Measurements from ENCODE around the gene PHF23.

PHF23 gene

DNA sequence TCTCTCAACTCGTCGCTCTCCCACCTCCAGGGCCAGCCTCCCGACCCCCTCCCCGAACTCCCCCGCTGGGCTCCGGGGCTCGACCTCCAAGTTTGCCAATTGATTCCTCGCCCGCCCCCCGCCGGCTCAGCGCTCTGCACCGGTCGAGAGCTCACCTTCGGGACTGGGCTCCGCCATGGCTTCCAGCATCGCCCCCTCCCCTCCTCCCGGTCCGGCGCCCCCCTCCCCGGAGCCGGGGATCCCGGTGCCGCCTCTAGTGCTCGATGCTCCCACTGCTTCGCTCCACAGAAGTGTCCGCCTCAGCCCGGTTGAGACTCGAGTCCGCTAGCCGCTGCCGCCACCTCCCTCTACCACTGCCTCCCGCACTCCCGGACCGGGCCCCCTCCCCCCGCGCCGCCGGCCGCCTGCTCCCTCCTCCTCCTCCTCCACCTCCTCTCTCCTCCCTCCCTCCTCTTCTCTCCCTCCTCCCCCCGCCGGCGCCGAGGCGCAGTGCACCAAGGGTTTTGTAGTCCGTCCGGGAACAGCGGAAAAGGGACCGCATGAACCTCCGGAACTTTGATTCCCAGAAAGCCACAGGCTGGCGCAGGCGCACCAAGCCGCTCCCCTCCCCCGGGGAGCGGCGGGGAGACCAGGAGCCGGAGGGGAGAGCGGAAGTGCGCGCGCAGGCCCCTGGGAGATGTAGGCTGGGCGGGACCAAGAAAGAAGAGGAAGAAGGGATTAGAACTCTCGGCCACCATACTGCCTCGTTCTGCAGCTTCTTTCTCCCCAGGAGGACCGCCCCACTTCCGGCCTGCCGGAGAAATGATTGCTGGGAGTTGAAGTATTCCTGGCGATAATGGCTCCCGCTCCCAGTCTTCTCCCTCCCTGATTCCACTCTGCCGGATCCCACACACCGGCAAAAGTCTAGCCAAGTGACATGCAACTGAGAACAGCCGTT is at the start of gene PHF23:
Gene PHF23 (minus strand): TSS at position 367 of the 937 bp plus-strand sequence. CDS start 178 bp downstream, at position 189.
- peak; percentile 93 to 97 (median 95) for DNase-seq (ENCODE audit: low read depth in 3 of 3)

GRCh38 chr17:7285679-7286078 is 46.4 kb upstream of the PHF23 start:
- DNase-seq (ENCODE audit: low read depth in 3 of 3) = no peak

- DNase-seq (ENCODE audit: low read depth in 3 of 3) = no peak
Observed at GRCh38 chr17:7284911-7285310, 45.7 kb upstream of the PHF23 start.

DNA sequence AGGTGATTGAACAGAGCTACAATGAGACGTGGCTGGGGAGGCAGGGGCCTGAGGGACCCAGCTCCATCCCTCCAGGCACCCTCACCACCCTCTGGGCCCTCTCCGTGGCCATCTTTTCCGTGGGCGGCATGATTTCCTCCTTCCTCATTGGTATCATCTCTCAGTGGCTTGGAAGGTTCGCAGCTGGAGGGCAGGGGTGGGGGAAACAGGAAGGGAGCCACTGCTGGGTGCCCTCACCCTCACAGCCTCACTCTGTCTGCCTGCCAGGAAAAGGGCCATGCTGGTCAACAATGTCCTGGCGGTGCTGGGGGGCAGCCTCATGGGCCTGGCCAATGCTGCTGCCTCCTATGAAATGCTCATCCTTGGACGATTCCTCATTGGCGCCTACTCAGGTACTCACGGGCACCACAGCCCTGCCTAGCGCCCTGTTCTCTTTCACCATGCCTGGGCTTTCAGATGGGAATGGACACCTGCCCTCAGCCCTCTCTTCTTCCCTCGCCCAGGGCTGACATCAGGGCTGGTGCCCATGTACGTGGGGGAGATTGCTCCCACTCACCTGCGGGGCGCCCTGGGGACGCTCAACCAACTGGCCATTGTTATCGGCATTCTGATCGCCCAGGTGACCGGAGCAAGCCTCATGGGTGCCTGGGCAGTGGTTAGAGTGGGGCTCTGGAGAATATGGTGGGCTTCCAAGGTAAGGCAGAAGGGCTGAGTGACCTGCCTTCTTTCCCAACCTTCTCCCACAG is 44.4 kb upstream of the PHF23 start:
- DNase-seq (ENCODE audit: low read depth in 3 of 3) = no peak

DNA sequence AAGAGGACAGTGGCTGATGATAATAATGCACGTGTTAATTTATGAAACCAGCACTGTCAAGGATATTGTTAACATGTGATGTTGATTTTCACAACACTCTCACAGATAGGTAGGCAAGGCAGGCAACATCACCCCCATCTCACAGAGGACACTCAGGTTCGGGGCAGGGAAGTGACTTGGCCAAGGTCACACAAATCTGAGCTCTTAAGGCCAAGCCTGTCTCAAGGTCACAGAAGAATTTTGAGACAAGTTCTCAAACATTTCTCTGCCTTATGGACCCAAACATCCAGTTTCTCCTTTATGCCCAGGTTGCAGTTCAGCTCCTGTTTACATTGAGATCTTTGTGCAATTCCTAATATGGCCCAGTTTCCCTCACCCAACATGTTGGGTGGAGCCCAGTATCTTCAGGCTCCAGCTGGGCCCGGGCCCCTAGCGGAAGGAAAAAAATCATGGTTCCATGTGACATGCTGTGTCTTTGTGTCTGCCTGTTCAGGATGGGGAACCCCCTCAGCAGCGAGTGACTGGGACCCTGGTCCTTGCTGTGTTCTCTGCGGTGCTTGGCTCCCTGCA is 43.6 kb upstream of the PHF23 start:
- DNase-seq (ENCODE audit: low read depth in 3 of 3) = no peak

DNA sequence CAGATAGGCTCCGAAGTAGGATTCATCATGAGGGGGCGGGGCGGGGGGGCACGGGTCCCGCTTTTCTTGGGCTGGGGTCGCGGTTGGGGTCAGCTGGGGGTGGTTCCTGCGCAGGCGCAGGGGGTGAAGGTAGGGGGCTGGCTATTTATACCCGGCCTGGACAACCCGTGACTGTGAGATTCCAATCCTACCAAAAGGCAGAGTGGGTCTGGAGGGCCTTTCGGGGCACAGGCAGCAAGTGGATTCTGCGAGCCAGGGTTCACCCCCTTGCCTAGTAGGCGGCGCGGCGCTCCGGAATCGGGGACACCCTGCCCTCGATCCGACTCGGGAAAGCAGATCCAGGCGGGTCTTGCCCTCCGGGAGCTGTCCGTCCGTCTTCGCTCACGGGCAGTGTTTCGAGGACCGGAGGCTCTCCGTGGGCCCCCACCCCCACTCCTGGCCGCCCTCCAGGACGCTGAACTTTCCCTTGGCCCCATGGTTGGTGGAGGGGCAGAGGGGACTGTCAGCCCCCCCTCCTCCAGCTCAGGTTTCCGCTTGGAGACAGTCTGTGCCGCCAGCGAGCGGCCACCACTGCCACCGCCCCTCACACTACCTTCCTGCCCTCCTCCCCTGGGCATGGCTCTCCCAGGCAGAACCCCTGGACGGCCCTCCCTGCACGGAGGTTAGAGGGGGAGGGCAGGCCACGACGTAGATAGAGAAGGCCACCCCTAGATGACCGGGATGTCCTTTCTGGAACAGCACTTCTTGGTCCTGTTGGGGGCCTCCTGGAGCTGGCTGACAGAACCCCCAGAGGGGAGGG is 42.9 kb upstream of the PHF23 start:
- no peak for DNase-seq (ENCODE audit: low read depth in 3 of 3)

DNA sequence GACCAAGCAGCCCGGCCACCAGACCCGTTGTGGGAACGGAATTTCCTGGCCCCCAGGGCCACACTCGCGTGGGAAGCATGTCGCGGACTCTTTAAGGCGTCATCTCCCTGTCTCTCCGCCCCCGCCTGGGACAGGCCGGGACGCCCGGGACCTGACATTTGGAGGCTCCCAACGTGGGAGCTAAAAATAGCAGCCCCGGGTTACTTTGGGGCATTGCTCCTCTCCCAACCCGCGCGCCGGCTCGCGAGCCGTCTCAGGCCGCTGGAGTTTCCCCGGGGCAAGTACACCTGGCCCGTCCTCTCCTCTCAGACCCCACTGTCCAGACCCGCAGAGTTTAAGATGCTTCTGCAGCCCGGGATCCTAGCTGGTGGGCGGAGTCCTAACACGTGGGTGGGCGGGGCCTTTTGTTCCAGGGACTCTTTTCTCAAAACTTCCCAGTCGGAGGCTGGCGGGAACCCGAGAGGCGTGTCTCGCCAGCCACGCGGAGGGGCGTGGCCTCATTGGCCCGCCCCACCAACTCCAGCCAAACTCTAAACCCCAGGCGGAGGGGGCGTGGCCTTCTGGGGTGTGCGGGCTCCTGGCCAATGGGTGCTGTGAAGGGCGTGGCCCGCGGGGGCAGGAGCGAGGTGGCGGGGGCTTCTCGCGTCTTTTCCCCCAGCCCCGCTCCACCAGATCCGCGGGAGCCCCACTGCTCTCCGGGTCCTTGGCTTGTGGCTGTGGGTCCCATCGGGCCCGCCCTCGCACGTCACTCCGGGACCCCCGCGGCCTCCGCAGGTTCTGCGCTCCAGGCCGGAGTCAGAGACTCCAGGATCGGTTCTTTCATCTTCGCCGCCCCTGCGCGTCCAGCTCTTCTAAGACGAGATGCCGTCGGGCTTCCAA is 42.1 kb upstream of the PHF23 start, which contains the start of gene SLC2A4:
Gene SLC2A4 (plus strand): TSS at position 645 of the 879 bp plus-strand sequence. CDS start 217 bp downstream, at position 862.
- DNase-seq (ENCODE audit: low read depth in 3 of 3) = peak; percentile 80 to 95 (median 85)

DNA sequence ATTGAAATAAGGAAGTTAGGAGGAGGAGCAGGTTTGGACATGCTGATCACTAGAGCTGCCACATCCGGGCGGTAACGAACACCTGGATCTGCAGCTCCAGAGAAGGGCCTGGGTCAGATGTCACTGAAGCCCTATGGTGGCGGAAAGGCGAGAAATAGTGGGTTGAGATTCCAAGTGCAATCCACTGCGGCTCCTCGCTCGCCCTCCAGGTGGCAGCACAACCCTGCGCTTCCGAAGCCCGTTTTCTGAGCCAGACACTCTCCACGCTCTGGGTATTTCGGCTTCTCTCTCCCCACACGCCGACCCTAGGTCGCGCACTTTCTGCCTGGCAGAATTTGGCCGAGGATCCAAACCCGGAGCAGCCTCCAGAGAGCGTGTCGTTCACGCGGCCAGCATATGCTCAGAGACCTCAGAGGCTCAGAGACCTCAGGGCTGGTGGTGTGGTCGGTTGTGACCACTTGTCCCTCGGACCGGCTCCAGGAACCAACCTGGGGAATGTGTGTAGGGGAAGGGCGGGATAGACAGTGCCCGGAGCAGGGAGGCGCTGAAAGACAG is 41.3 kb upstream of the PHF23 start:
- DNase-seq (ENCODE audit: low read depth in 3 of 3) = peak; percentile 75 to 80 (median 78)

DNA sequence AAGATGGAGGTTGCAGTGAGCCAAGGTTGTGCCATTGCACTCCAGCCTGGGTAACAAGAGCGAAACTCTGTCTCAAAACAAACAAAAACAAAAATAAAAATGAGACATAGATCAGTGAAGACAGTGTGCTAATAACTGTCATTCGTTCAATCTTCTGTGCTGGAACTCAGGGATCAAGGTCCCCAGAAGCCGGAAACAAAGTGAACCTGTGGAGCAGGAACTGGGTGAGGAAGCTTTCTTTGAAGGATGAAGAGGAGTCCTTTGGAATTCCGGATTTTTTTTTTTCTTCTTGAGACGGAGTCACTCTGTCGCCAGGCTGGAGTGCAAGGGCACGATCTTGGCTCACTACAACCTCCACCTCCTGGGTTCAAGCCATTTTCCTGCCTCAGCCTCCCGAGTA is 40.2 kb upstream of the PHF23 start:
- DNase-seq (ENCODE audit: low read depth in 3 of 3) = no peak

DNA sequence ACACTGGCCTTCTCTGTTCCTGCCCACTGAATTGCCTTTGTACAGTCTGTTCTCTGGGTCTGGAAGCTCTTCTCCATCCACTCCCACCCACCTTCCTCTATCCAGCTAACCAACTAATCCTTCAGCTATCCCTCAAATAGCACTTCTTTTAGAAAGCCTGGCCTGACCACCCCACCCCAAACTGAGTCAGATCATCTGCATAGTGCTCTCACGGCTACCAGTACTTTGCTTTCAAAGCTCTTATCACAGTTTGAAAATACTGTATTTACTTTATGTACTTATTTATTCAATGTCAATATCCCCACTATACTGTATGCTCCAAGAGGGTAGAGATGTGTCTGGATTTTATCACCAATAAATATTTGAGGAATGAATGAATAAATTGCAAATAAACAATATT is 27.5 kb upstream of the PHF23 start:
- no peak for DNase-seq (ENCODE audit: low read depth in 3 of 3)

DNA sequence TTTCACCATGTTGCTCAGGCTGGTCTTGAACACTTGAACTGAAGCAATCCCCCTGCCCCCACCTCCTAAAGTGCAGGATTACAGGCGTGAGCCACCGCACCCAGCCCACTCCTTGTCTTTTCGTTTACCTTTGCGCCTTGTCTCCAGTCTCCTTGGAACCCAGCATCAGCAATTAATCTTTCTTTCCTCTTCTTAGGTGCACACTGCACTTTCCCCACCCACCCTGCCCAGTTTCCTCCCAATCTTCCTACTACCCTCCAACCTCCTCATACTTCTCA is 24.5 kb upstream of the PHF23 start:
- DNase-seq (ENCODE audit: low read depth in 3 of 3) = no peak

GRCh38 chr17:7262935-7263800 is 23.9 kb upstream of the PHF23 start:
- no peak for DNase-seq (ENCODE audit: low read depth in 3 of 3)

GRCh38 chr17:7262192-7262934 is 23.1 kb upstream of the PHF23 start, which contains the start of gene CLDN7:
CLDN7 (minus strand) TSS chr17:7262478; CDS start chr17:7262043, 435 bp downstream.
- no peak for DNase-seq (ENCODE audit: low read depth in 3 of 3)

- no peak for DNase-seq (ENCODE audit: low read depth in 3 of 3)
Observed at GRCh38 chr17:7261379-7262191, 22.3 kb upstream of the PHF23 start.

DNA sequence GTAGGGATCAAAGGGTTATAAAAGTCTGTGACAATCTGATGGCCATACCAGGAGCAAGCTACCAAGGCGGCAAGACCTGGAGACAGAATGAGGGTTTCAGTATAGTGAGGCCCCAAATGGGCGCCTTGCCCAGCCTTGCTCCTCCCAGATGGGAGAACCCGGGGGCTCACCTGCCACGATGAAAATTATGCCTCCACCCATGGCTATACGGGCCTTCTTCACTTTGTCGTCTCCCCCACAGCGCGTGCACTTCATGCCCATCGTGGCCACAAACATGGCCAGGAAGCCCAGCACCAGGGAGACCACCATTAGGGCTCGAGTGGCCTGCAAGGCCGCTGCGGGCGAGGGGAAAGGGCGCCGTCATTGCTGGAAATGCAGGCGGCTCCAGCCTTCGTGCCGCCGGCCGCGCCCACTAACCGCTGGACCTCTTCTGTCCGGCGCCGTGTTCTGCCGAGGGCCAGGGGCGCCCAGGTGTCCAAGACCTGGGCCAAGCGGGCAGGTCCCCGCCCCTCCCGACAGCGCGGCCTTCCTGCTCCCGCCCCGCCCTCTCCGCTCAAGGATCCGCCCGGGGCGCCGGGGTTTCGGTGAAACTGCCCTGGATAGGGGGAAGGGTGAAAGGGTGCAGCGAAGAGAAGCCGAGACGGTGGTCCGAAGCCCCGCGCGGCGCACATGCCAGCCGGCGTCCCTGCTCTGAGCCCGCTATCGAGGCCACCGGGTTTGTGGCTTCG is 21.6 kb upstream of the PHF23 start:
- DNase-seq (ENCODE audit: low read depth in 3 of 3) = no peak

DNA sequence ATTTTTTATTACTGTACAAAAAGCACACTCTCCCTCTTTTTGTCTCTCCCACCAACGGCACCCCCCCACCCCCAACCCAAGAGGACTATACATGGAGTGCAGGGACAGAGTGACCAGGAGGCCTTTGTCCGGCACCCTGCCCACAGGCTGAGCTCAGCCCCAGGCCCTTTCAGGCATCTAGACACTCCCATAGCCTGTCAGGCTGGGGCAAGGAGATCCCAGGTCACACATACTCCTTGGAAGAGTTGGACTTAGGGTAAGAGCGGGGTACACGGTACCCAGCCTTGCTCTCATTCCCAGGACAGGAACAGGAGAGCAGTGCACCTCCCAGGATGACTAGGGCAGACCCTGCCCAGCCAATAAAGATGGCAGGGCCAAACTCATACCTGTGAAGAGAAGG is 20.9 kb upstream of the PHF23 start:
- no peak for DNase-seq (ENCODE audit: low read depth in 3 of 3)

DNA sequence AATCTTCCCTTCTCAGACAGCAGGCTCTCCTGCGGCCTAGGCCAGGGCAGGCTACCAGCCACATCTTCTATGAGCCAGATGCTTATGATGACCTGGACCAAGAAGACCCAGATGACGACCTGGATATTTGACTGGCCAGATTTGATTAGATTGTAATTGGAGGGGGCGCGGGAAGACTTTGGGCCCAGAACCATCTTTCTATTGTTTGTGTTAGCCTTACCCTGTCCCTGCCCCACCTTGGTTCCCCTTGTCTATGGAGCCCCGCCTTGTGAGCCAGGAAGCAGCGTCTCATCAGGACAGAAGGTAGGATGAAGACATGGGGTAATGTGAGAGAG is 20.3 kb upstream of the PHF23 start:
- DNase-seq (ENCODE audit: low read depth in 3 of 3) = no peak
